ENCODE data around the gene RGSL1. TPM values are rescaled to one million over a fixed set of nuclear protein-coding genes. Genes with fewer than 3 reads are reported as not detected.

The RGSL1 gene
- total RNA-seq, 1 experiment from 2014 or later: not detected

DNA sequence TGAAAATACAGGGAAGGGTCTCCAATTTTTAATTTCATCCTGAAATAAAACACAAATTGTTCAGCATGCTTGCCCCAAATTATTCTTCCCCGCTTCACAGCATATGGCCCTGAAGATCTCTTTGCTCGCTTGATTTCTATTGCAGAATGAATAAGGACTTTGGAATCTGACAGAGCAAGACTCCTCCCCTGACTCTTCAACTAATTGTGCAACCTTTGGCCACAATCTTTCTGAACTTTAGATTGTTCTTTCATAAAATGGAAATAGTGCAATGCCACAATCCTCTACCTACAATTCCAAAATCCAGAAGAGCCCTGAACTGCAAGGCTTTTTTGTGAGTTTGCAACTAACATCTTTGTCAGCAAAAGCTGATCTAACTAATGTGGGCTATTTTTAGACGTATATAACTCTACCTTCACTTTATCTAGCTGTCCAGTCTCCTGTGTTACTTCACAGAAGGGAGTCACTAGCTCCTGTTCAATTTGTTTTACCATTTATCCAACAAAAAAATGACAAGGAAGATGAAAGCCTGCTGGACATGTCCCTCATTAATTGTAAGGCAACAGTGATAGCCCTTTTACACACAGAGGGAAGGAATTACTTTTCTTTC is 125.7 kb downstream of the RGSL1 start:
- Histone ChIP-seq H3K4me3 (ENCODE audit: insufficient read depth, low read depth, low read length) (no peak overlapping the region), H3K27me3 (ENCODE audit: control insufficient read depth, insufficient read depth, low read length) (no peaks in the 10 kb centered on the region), H3K36me3 (replicated peaks; ENCODE audit: control insufficient read depth, insufficient read depth, low read length) (no peaks in the 10 kb centered on the region)
- DNase-seq: no peak

DNA sequence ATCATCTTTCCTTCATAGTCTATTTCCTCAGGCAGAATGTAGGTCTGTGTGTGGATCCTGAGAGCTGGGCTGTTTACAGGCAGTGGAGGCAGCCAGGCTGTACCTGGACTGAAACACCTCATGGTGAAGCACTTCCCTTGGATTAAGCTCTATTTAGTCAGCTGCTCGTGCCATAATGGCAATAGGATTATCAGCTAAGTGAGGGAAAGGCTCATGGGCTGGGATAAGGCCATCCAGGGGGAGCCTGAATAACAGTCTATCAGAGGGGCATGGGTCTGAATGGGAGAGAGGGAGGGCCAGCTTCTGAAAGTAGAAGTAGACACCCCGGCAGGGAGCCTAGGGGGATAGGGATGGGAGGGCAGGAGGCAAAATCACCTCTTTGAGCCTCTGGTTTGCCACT is 130.8 kb downstream of the RGSL1 start:
- no peak for DNase-seq
- H3K36me3 ChIP-seq (replicated peaks; ENCODE audit: control insufficient read depth, insufficient read depth, low read length): no peaks in the 10 kb centered on the region
- H3K27me3 ChIP-seq (ENCODE audit: control insufficient read depth, insufficient read depth, low read length): no peaks in the 10 kb centered on the region
- H3K4me3 ChIP-seq (ENCODE audit: insufficient read depth, low read depth, low read length): no peak overlapping the region

DNA sequence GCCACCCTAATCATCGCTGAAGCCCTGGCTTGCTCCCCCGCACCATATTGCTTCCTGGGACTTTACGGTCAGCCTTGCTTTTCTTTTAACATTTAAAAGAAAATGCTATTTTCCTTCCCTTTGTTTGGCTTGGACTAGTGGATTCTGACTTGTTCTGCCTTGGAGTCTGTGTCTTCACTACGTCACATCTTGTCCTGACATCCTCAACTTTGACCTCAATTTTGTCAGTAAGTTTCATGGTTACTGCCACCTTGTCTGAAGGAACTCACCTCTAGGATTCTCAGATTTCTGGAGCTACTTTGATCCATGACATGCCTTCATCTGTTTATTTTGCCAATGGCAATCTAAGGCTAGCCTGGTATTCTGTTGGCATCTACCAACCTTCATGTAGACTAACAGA is 134.8 kb downstream of the RGSL1 start:
- H3K36me3 ChIP-seq (replicated peaks; ENCODE audit: control insufficient read depth, insufficient read depth, low read length): no peaks in the 10 kb centered on the region
- H3K27me3 ChIP-seq (ENCODE audit: control insufficient read depth, insufficient read depth, low read length): no peaks in the 10 kb centered on the region
- no peak for DNase-seq
- H3K4me3 ChIP-seq (ENCODE audit: insufficient read depth, low read depth, low read length): no peak overlapping the region

DNA sequence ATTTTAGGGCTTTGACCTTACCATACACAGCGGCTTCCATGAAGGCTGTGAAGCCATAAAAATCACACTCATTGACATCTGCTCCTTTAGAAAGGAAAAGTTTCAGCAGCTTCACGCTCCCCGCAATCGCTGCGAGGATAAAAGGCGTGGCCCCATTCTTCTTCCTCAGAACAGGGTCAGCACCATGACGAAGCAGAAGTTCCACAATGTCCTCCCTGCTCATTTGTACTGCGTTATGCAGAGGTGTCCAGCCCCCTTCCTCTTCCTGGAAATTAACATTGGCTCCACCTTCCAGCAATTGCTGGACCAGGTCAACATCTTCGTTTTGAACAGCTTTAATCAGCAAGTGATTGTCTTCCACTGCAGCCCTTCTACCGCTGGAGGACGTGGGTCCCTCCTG is 136.4 kb downstream of the RGSL1 start:
- no peaks in the 10 kb centered on the region for H3K36me3 ChIP-seq (replicated peaks; ENCODE audit: control insufficient read depth, insufficient read depth, low read length)
- H3K4me3 ChIP-seq (ENCODE audit: insufficient read depth, low read depth, low read length): no peak overlapping the region
- no peaks in the 10 kb centered on the region for H3K27me3 ChIP-seq (ENCODE audit: control insufficient read depth, insufficient read depth, low read length)
- no peak for DNase-seq

DNA sequence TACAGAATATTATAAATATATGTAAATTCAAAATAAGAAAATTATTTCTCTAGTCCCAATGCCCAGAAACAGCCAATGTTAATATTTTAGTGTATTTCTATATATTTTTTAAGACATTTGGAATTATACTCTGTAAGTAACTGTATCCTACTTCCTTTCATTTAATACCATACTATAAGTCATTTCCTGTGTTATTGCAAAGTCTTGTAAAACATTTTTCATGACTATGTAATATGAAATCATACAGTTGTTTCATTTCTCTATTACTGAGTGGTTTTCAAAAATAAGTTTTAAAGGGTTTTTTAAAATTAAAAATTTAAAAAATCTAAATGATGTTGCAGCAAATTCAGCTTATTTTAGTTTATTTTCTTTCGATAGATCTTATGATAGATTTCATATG is 137.1 kb downstream of the RGSL1 start:
- H3K27me3 ChIP-seq (ENCODE audit: control insufficient read depth, insufficient read depth, low read length): no peaks in the 10 kb centered on the region
- no peak for DNase-seq
- no peak overlapping the region for H3K4me3 ChIP-seq (ENCODE audit: insufficient read depth, low read depth, low read length)
- H3K36me3 ChIP-seq (replicated peaks; ENCODE audit: control insufficient read depth, insufficient read depth, low read length): no peaks in the 10 kb centered on the region

DNA sequence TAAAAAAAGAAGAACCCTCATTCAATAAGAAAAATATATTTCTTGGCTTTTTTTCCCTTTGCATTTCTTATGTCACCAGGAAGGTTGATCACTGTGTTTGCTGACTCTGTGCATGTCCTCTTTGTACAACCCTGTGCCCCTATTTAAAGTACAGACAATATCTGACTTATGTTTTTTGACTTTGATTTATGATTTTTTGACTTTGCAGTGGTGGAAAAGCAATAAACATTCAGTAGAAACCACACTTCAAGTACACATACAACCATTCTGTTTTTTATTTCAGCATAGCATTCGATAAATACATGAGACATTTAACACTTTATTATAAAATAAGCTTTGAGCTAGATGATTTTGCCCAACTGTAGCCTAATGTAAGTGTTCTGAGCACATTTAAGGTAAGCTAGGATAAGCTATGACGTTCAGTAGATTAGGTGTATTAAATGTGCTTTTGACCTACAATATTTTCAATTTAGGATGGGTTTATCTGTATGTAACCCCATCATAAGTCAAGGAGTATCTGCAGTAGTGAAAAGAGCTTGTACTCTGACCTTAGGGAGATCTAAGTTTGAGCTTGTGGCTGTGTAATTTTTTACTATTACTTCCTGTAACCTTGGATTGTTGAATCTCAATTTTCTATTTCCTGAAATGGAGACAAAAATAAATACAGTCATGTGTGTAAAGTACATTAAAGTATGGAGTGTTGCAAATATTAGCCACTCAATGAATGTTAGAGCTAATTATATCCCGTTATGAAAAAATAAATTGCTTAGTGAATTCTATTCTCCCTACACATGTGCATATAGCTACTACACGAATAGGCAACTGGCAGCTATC is 137.9 kb downstream of the RGSL1 start:
- Histone ChIP-seq H3K4me3 (ENCODE audit: insufficient read depth, low read depth, low read length) (no peak overlapping the region), H3K36me3 (replicated peaks; ENCODE audit: control insufficient read depth, insufficient read depth, low read length) (no peaks in the 10 kb centered on the region), H3K27me3 (ENCODE audit: control insufficient read depth, insufficient read depth, low read length) (no peaks in the 10 kb centered on the region)
- no peak for DNase-seq

DNA sequence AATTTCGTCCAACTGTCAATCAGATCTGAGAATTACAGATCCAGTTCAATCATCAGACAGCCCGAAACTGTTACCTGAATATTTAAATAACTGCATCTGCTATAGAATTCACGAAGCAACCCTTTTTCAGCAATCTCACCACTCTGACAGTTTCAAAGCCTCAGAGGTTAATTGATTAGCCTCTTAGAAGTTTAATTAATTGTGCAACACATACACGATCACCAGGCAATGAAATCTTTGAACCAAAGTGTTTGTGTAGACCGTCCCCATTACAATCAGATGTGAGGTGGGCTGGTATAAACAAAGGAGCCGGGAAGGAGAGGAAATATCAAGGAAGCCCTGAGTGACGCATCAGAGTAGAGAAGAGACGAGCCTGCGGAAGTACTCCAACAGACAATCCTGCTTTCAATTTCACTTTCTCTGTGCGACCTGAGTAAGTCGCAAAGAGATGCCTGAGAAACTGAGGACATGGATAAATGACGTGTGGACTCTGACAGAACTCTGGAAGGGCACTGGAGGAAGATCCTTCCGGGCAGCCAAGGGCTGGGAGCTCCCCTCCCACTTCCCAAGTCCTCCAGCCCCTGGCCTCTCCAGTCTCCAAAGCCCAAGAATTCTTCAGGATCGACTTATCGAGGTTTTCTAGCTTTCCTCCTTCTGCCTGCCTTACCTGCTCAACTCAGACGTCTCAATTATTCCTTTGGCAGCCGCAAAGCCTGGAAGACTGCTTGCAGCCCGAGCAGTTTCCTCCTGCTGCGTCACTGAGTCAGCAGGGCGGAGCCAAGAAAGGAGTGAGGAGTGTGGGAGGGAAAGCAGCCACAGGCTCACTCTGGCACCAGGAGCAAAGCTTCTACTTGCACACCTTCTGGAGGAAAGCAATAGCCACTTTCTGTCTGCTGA is 138.8 kb downstream of the RGSL1 start, which contains the start of gene RNASEL:
RNASEL (minus strand) TSS at position 757 of the 897 bp plus-strand sequence. CDS start 2,450 bp downstream, outside the sequence.
- H3K4me3 ChIP-seq (ENCODE audit: insufficient read depth, low read depth, low read length): peak within 1 kb of the TSS; percentile 32
- no peaks in the 10 kb centered on the region for H3K36me3 ChIP-seq (replicated peaks; ENCODE audit: control insufficient read depth, insufficient read depth, low read length)
- no peaks in the 10 kb centered on the region for H3K27me3 ChIP-seq (ENCODE audit: control insufficient read depth, insufficient read depth, low read length)
- peak; percentile 47 for DNase-seq

DNA sequence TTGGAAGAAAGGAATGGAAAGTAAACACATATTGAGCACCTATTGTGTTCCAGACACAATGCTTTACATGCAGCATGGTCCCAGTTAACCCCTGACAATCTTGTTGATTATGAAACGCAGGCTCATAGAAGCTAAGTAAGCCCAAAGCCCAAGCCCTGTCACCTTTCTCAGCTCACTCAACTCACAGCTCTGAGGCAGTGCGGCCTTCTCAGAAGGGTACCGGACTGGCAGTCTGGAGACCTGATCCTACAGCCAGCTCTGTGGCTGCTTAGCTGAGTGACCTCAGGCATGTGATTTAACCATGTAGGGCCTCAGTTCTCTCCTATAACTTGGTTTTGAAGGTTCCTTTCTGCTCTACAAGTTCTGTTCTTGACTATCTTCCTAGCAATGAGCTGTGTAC is 139.6 kb downstream of the RGSL1 start:
- no peaks in the 10 kb centered on the region for H3K36me3 ChIP-seq (replicated peaks; ENCODE audit: control insufficient read depth, insufficient read depth, low read length)
- H3K4me3 ChIP-seq (ENCODE audit: insufficient read depth, low read depth, low read length): no peak overlapping the region
- no peaks in the 10 kb centered on the region for H3K27me3 ChIP-seq (ENCODE audit: control insufficient read depth, insufficient read depth, low read length)
- no peak for DNase-seq

DNA sequence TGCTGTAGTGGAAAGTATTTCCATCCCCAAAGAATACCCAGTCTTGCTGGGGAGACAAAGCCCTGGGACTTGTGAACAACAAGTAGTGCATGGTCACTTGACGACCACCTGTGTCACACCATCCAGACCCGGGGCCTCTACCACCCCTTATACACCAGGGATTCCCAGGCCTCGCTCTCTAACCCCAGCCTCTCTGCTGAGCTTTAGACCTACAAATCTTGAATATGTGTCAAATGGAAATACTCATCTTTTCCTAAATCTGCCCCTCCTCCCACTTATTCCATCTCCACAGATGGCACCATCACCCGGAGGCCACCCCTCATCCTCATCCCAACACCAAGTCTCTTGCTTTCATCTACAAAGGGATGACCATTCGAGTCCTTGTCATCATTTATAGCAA is 140.0 kb downstream of the RGSL1 start:
- no peak overlapping the region for H3K4me3 ChIP-seq (ENCODE audit: insufficient read depth, low read depth, low read length)
- DNase-seq: no peak

DNA sequence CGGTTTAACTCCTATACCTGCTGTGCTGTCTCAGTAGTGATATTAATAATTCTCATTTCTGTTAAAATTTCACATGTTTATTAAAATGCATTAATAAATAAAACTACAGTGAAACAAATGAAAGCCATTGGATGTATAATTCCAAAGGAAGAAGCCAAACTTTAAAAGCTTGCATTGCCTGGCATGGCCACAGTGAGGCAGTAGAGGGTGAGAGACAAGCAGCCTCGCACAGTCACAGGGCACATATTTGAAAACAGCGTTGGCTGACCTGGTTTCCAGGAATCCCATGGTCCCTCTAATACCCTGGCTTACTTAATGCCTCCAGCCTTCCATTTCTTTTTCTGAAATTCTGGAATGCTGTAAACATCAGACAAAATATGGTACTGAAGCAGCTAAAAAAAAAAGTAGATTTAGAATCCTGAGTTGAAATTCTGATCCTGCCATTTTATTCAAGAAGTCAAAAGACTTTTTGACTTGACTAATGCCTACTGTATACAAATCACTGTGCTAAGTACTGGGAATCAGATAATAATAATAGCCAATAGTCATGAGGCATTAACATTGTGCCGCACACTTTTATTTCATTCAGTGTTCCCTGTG is 145.8 kb downstream of the RGSL1 start:
- Histone ChIP-seq H3K27me3 (ENCODE audit: control insufficient read depth, insufficient read depth, low read length) (no peaks in the 10 kb centered on the region), H3K36me3 (replicated peaks; ENCODE audit: control insufficient read depth, insufficient read depth, low read length) (peaks cover 8% of the 10 kb centered on the region), H3K4me3 (ENCODE audit: insufficient read depth, low read depth, low read length) (no peak overlapping the region)
- peak; percentile 75 for DNase-seq

More for the DNA sequence above, 140.0 kb downstream of the RGSL1 start:
- Histone ChIP-seq H3K36me3 (replicated peaks; ENCODE audit: control insufficient read depth, insufficient read depth, low read length) (no peaks in the 10 kb centered on the region), H3K27me3 (ENCODE audit: control insufficient read depth, insufficient read depth, low read length) (no peaks in the 10 kb centered on the region)

DNA sequence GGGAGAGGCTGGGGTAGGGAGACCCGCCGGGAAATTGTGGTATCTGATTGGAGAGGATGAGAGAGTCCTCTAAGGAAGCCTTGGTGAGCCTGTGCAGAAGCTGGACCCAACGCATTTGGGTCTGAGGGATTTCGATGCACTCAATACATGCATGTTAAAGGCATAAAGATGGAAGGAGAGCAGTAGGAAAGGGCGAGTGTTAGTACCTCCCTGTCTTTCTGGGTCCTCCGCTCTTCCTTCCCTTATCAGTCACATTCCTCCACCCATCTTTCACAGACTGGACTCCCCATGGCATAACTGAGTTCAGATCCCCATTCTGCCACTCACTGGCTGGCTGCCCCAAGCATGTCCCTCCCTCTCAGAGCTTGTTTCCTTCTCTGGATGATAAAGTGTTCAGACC is 147.0 kb downstream of the RGSL1 start:
- H3K4me3 ChIP-seq (ENCODE audit: insufficient read depth, low read depth, low read length): no peak overlapping the region
- no peaks in the 10 kb centered on the region for H3K27me3 ChIP-seq (ENCODE audit: control insufficient read depth, insufficient read depth, low read length)
- no peak for DNase-seq
- H3K36me3 ChIP-seq (replicated peaks; ENCODE audit: control insufficient read depth, insufficient read depth, low read length): peaks cover 12% of the 10 kb centered on the region

DNA sequence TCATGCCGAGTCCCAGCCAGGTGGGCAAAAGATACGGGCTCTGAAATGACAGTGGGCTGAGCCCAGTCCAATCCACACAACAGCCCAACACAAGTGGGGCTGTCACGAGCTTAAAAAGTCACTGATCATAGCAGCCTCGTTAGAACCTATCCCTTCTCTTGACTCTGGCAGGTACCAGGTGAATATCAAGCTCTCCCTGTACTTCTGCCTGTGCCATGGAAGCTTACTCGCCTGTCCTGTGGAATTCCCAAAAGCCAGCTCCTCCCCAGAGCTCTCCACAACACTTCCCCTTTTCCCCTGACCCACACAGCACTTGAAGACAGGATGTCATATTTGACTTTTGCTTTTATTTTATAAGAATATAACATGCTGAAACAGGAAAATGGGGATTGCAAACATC is 148.3 kb downstream of the RGSL1 start:
- Histone ChIP-seq H3K27me3 (ENCODE audit: control insufficient read depth, insufficient read depth, low read length) (no peaks in the 10 kb centered on the region; the same call in 1 of the 2 replicates), H3K36me3 (replicated peaks; ENCODE audit: control insufficient read depth, insufficient read depth, low read length) (peaks cover 14% of the 10 kb centered on the region), H3K4me3 (ENCODE audit: insufficient read depth, low read depth, low read length) (no peak overlapping the region)
- DNase-seq: peak; percentile 8

DNA sequence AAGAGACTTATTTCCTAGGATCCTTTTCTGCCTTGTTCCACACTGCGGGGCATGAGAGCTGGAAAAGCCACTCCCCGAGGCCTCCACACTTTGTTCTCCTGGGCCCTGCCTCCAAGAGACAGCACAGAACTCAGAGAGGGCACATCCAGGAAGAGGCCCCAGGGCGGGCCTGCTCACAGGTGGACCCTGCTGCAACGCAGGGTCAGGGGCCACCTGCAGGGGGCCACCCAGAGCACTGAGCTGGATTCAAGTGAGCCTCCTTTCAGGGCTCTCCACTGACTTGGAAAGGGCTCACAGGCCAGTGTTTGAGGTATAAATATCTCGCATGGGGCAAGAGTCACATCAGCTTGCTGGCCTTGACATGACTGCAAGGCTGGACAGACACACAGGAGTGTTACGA is 149.4 kb downstream of the RGSL1 start:
- Histone ChIP-seq H3K27me3 (ENCODE audit: control insufficient read depth, insufficient read depth, low read length) (peaks cover 2% of the 10 kb centered on the region; the same call in 1 of the 2 replicates), H3K4me3 (ENCODE audit: insufficient read depth, low read depth, low read length) (no peak overlapping the region), H3K36me3 (replicated peaks; ENCODE audit: control insufficient read depth, insufficient read depth, low read length) (peaks cover 14% of the 10 kb centered on the region)
- DNase-seq: peak; percentile 67

DNA sequence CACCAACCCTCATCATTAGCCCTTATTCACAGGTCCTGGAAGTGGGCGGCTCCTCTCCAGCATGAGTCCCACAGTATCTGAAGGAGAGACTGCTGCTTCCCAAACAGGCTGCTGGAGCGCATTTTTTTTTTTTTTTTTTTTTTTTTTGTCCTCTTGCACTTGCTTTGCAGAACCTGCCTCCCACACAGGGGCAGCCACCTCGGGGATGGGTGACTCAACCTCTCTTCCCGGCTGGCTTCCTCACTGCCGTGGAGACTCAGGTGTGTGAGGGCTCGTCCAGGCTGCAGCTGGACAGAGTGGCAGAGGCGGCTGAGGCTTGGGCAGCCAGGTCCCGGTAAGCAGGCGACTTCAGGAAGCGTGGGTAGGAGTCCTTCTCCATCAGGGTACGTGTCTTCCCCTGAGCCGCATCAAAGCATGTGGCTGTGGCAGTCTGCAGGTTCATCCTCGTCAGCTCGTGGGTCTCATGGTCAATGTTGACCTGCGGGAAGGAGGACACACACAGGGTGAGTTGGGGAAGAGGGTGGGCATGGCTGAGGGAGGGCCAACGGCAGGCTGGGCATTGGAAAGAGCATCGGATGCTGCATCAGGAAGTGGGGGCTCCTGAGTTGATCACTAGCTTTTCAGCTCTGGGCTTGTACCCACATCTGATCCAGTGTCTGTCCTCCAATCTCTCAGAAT is 150.2 kb downstream of the RGSL1 start:
- peaks cover 10% of the 10 kb centered on the region for H3K27me3 ChIP-seq (ENCODE audit: control insufficient read depth, insufficient read depth, low read length)
- no peak overlapping the region for H3K4me3 ChIP-seq (ENCODE audit: insufficient read depth, low read depth, low read length)
- H3K36me3 ChIP-seq (replicated peaks; ENCODE audit: control insufficient read depth, insufficient read depth, low read length): peaks cover 14% of the 10 kb centered on the region
- peak; percentile 10 for DNase-seq

Data from H7 (cell line).